ENCODE measurements around the gene USP3. TPM values are rescaled to one million over a fixed set of nuclear protein-coding genes. Genes with fewer than 3 reads are reported as not detected.

USP3 gene
- total and polyA plus RNA-seq, 2 donors (not counting 1 experiment from before 2014, with no cell fraction given) = 43.4 to 152 TPM

GRCh38 chr15:63603516-63603915 lies 99.1 kb downstream of the USP3 start:
- Mint-ChIP-seq H3K27ac (peak overlapping the region; percentile 3), H3K4me3 (no peak overlapping the region), H3K9me3 (ENCODE audit: insufficient read depth) (no peaks in the 10 kb centered on the region), H3K27me3 (no peaks in the 10 kb centered on the region), H3K4me1 (peaks cover 57% of the 10 kb centered on the region)
- Histone ChIP-seq H2AFZ (ENCODE audit: insufficient read depth, low read depth, low read length, poor library complexity, severe bottlenecking) (no peak overlapping the region), H4K20me1 (ENCODE audit: control insufficient read depth, insufficient read depth, low read length, poor library complexity, severe bottlenecking) (no peaks in the 10 kb centered on the region), H3K36me3 (replicated peaks in 1 of 2; ENCODE audit: control extremely low read depth in 1 of 2, control insufficient read depth in 1 of 2, extremely low read depth in 1 of 2, insufficient read depth in 2 of 2, low read length in 1 of 2) (peaks cover 0 to 14% of the 10 kb centered on the region in 2 experiments), H3K4me2 (replicated peaks; ENCODE audit: low read depth, low read length, poor library complexity, severe bottlenecking) (no peak overlapping the region), H3K4me3 (ENCODE audit: control extremely low read depth in 1 of 5, extremely low read depth in 1 of 5, insufficient read depth in 1 of 5, low read depth in 2 of 5, low read length in 4 of 5) (no peak overlapping the region), H3K9me3 (ENCODE audit: control extremely low read depth in 1 of 3, control insufficient read depth in 2 of 3, insufficient read depth in 1 of 3, low read length in 2 of 3) (no peaks in the 10 kb centered on the region), H3K79me2 (ENCODE audit: control insufficient read depth, insufficient read depth, low read length) (peaks cover 5% of the 10 kb centered on the region), H3K4me1 (ENCODE audit: control insufficient read depth in 2 of 2, insufficient read depth in 2 of 2, low read length in 2 of 2) (peaks cover 43 to 57% of the 10 kb centered on the region in 2 donors), H3K27ac (ENCODE audit: low read length in 2 of 2) (no peak overlapping the region), H3K27me3 (replicated peaks in 1 of 4; ENCODE audit: control extremely low read depth in 1 of 4, control insufficient read depth in 3 of 4, insufficient read depth in 4 of 4, low read length in 3 of 4) (no peaks in the 10 kb centered on the region), H3K9ac (ENCODE audit: low read length) (no peak overlapping the region)
- ATAC-seq (ENCODE audit: low read depth) = no peak
- DNase-seq = peak; percentile 13
- TF ChIP-seq CTCF (IDR thresholded peaks at IDR 0.05) (no peak), EZH2 (IDR thresholded peaks at IDR 0.05; ENCODE audit: borderline replicate concordance, insufficient read depth, low read depth, low read length, poor library complexity, severe bottlenecking) (no peak)
- intact Hi-C loops (cut with micrococcal nuclease) = loop anchor here (5.0 kb wide), 1 partner anchor 489 kb away; the partner anchor contains the start of gene CIAO2A
- ChIA-PET POLR2A (no interaction called here), CTCF (interaction anchor here (1.3 to 2.2 kb wide), 2 partner anchors 7 to 137 kb away, joined by 6 to 11 read pairs; no protein-coding TSS in a partner anchor)
- 90% methylated on average over 4 of the region's 4 CpGs for WGBS (ENCODE audit: insufficient coverage)

- no peak overlapping the region for H3K4me3 Mint-ChIP-seq
- no peaks in the 10 kb centered on the region for H3K9me3 ChIP-seq (ENCODE audit: control extremely low read depth in 1 of 3, control insufficient read depth in 2 of 3, insufficient read depth in 1 of 3, low read length in 2 of 3)
- no peaks in the 10 kb centered on the region for H3K9me3 Mint-ChIP-seq (ENCODE audit: insufficient read depth)
- intact Hi-C loops (cut with micrococcal nuclease) = loop anchor here (5.0 kb wide), 1 partner anchor 488 kb away; the partner anchor contains the start of gene CIAO2A
- H3K36me3 ChIP-seq (replicated peaks in 1 of 2; ENCODE audit: control extremely low read depth in 1 of 2, control insufficient read depth in 1 of 2, extremely low read depth in 1 of 2, insufficient read depth in 2 of 2, low read length in 1 of 2) = peaks cover 0 to 21% of the 10 kb centered on the region in 2 experiments
- POLR2A ChIA-PET = no interaction called here
- no peak overlapping the region for H3K9ac ChIP-seq (ENCODE audit: low read length)
- peaks cover 8% of the 10 kb centered on the region for H3K79me2 ChIP-seq (ENCODE audit: control insufficient read depth, insufficient read depth, low read length)
- H4K20me1 ChIP-seq (ENCODE audit: control insufficient read depth, insufficient read depth, low read length, poor library complexity, severe bottlenecking) = no peaks in the 10 kb centered on the region
- no peaks in the 10 kb centered on the region for H3K27me3 ChIP-seq (replicated peaks in 1 of 4; ENCODE audit: control extremely low read depth in 1 of 4, control insufficient read depth in 3 of 4, insufficient read depth in 4 of 4, low read length in 3 of 4)
- no peak for TF ChIP-seq CTCF (IDR thresholded peaks at IDR 0.05)
- no peak for TF ChIP-seq EZH2 (IDR thresholded peaks at IDR 0.05; ENCODE audit: borderline replicate concordance, insufficient read depth, low read depth, low read length, poor library complexity, severe bottlenecking)
- no peak for DNase-seq
- no peak overlapping the region for H2AFZ ChIP-seq (ENCODE audit: insufficient read depth, low read depth, low read length, poor library complexity, severe bottlenecking)
- H3K27ac Mint-ChIP-seq = no peak overlapping the region
- H3K4me1 ChIP-seq (ENCODE audit: control insufficient read depth in 2 of 2, insufficient read depth in 2 of 2, low read length in 2 of 2) = peaks cover 40 to 51% of the 10 kb centered on the region in 2 donors
- WGBS (ENCODE audit: insufficient coverage) = no CpG with 5 or more reads among the region's 2 CpGs
- no peaks in the 10 kb centered on the region for H3K27me3 Mint-ChIP-seq
- H3K27ac ChIP-seq (ENCODE audit: low read length in 2 of 2) = no peak overlapping the region
- ATAC-seq (ENCODE audit: low read depth) = no peak
- peaks cover 51% of the 10 kb centered on the region for H3K4me1 Mint-ChIP-seq
- H3K4me2 ChIP-seq (replicated peaks; ENCODE audit: low read depth, low read length, poor library complexity, severe bottlenecking) = no peak overlapping the region
- no peak overlapping the region for H3K4me3 ChIP-seq (ENCODE audit: control extremely low read depth in 1 of 5, extremely low read depth in 1 of 5, insufficient read depth in 1 of 5, low read depth in 2 of 5, low read length in 4 of 5)
- CTCF ChIA-PET = interaction anchor here (0.7 to 1.3 kb wide), 3 partner anchors 10 to 138 kb away, joined by 3 to 6 read pairs (median 4); no protein-coding TSS in a partner anchor
Observed at GRCh38 chr15:63604281-63604680, 99.9 kb downstream of the USP3 start.

All from B cell (primary cell).